K562 (cell line): ENCODE data around the gene POU2F3. TPM values are rescaled to one million over a fixed set of nuclear protein-coding genes. Genes with fewer than 3 reads are reported as not detected.

ENCODE experiments used
- ATAC-seq: fragments of 200-7000 bp; cut with Tn5 transposase; 3 replicates; pipeline ENCODE4 v1.9.1; 2020; ENCODE audit warnings: moderate library complexity
- BruUV-seq: library from RNA; stranded (reverse); fragments of 400-500 nt; replicated peaks from 2 replicates; lab custom pipeline; 2021; lab: Mats Ljungman, UMichigan
- CTCF ChIA-PET: fragments of 300-600 bp; formaldehyde crosslinking; extraction: SDS; loops from one replicate; lab custom pipeline; 2021; ENCODE audit warnings: low intra/inter-chr PET ratio; lab: Yijun Ruan, JAX
- POLR2A ChIA-PET: fragments of 300-600, 350-650 bp; sonication (Branson Sonifier 250); formaldehyde crosslinking; extraction: SDS; loops from one replicate; lab custom pipeline; 2021; ENCODE audit warnings: antibody characterized with exemption, inconsistent platforms; lab: Yijun Ruan, JAX
- DNase-seq, 4 experiments: peaks; one replicate each; pipeline versions ENCODE4 v3.0.0 to v3.0.0-alpha.2; 2011 to 2018; ENCODE audit warnings: low spot score in 3 of 4, mixed read lengths in 3 of 4; ENCODE audit errors: extremely low read depth in 1 of 4
- FAIRE-seq: peaks from 2 replicates; lab custom pipeline; 2011; peaks lifted over from hg19 to GRCh38; lab: Jason Lieb, UNC
- H2AFZ ChIP-seq: 2 replicates; pipeline ENCODE4 v1.6.0; 2011; ENCODE audit warnings: low read depth, low read length, control low read depth, inconsistent platforms
- H3K27ac ChIP-seq: fragments of 200-600 bp; 3 replicates; pipeline ENCODE4 v1.8.0; 2011; ENCODE audit warnings: low read depth, mild to moderate bottlenecking, control low read depth, inconsistent platforms, low read length, moderate library complexity, mixed read lengths; ENCODE audit errors: extremely low read depth
- H3K27me3 ChIP-seq, 2 experiments: fragments of 300-600 bp in 1 of 2; 2 replicates in 1 of 2; 3 replicates in 1 of 2; pipeline versions ENCODE4 v1.6.0 to v1.8.0; 2011; ENCODE audit warnings: inconsistent platforms in 2 of 2, low read length in 2 of 2, mild to moderate bottlenecking in 1 of 2, mixed read lengths in 1 of 2, moderate library complexity in 1 of 2; ENCODE audit not compliant: control insufficient read depth in 2 of 2, insufficient read depth in 2 of 2
- H3K36me3 ChIP-seq: fragments of 300-600 bp; 3 replicates; pipeline ENCODE4 v1.8.0; 2011; ENCODE audit warnings: mild to moderate bottlenecking, low read length, inconsistent platforms; ENCODE audit not compliant: control insufficient read depth, insufficient read depth
- H3K4me1 ChIP-seq, 2 experiments: fragments of 200-600 bp in 1 of 2; replicated peaks in 1 of 2; 2 replicates in 1 of 2; 3 replicates in 1 of 2; pipeline versions ENCODE4 v1.5.1 to v1.8.0; 2011; ENCODE audit warnings: inconsistent platforms in 2 of 2, low read length in 2 of 2, mild to moderate bottlenecking in 1 of 2, mixed read lengths in 1 of 2, moderate library complexity in 1 of 2; ENCODE audit not compliant: control insufficient read depth in 2 of 2, insufficient read depth in 2 of 2
- H3K4me2 ChIP-seq: 2 replicates; pipeline ENCODE4 v1.6.1; 2011; ENCODE audit warnings: low read length, control low read depth, inconsistent platforms, mixed read lengths; ENCODE audit not compliant: insufficient read depth
- H3K4me3 ChIP-seq: fragments of 200-600 bp; sonication (generic), shearing (Covaris generic); 2 replicates; pipeline ENCODE4 v1.5.1; 2016; ENCODE audit warnings: control low read depth, inconsistent platforms
- H3K79me2 ChIP-seq: fragments of 200-600 bp; 3 replicates; pipeline ENCODE4 v1.8.0; 2011; ENCODE audit warnings: low read length, inconsistent platforms; ENCODE audit not compliant: control insufficient read depth, insufficient read depth
- H3K9ac ChIP-seq, 2 experiments: 2 replicates each; pipeline versions ENCODE4 v1.6.0 to v1.6.1; 2011; ENCODE audit warnings: low read depth in 2 of 2, low read length in 2 of 2, control low read depth in 1 of 2, inconsistent platforms in 1 of 2, mild to moderate bottlenecking in 1 of 2, mixed read lengths in 1 of 2; ENCODE audit not compliant: insufficient read depth in 1 of 2
- H3K9me1 ChIP-seq: one replicate; pipeline ENCODE4 v1.6.0; 2011; ENCODE audit warnings: inconsistent platforms, mild to moderate bottlenecking, low read length, moderate library complexity; ENCODE audit not compliant: control insufficient read depth, insufficient read depth
- H3K9me3 ChIP-seq: replicated peaks from 2 replicates; pipeline ENCODE4 v1.5.1; 2011; ENCODE audit warnings: low read depth, low read length, inconsistent platforms; ENCODE audit not compliant: control insufficient read depth, insufficient read depth
- H4K20me1 ChIP-seq: replicated peaks from 2 replicates; pipeline ENCODE4 v1.6.1; 2011; ENCODE audit warnings: low read length, inconsistent platforms, mixed read lengths; ENCODE audit not compliant: control insufficient read depth, insufficient read depth
- ARID2 ChIP-seq: fragments of 450-650 bp; IDR thresholded peaks from 2 replicates; pipeline ENCODE4 v1.6.1; 2017; ENCODE audit warnings: antibody characterized with exemption, mild to moderate bottlenecking
- ARNT ChIP-seq, 2 experiments: fragments of 450-650 bp; IDR thresholded peaks; 2 replicates each; pipeline ENCODE4 v1.6.1; 2016; ENCODE audit warnings: mild to moderate bottlenecking in 1 of 2
- CHD1 ChIP-seq: fragments of 200-600 bp; sonication (generic); IDR thresholded peaks from one replicate; pipeline ENCODE4 v1.6.1; 2012; ENCODE audit warnings: mild to moderate bottlenecking, moderate library complexity, low read length, inconsistent platforms
- DACH1 ChIP-seq: fragments of 450-650 bp; IDR thresholded peaks from 2 replicates; pipeline ENCODE4 v1.6.1; 2018; ENCODE audit not compliant: partially characterized antibody
- EP400 ChIP-seq: fragments of 450-650 bp; IDR thresholded peaks from 2 replicates; pipeline ENCODE4 v1.6.1; 2017; ENCODE audit warnings: antibody characterized with exemption, mild to moderate bottlenecking, moderate library complexity
- FOXA1 ChIP-seq: fragments of 450-650 bp; IDR thresholded peaks from 2 replicates; pipeline ENCODE4 v1.6.1; 2016; ENCODE audit warnings: mild to moderate bottlenecking, borderline replicate concordance
- HDAC2 ChIP-seq: fragments of 450-650 bp; IDR thresholded peaks from 2 replicates; pipeline ENCODE4 v1.6.1; 2016; ENCODE audit warnings: mild to moderate bottlenecking
- HOXB6 ChIP-seq: fragments of 250-450 bp; sonication (Bioruptor Pico); IDR thresholded peaks from 2 replicates; pipeline ENCODE4 v1.5.1; 2022; ENCODE audit warnings: mild to moderate bottlenecking, borderline replicate concordance
- MAZ ChIP-seq, 2 experiments: fragments of 450-650 bp in 1 of 2; sonication (generic) in 1 of 2; formaldehyde crosslinking; IDR thresholded peaks in 1 of 2; conservative IDR thresholded peaks in 1 of 2; 2 replicates each; pipeline versions ENCODE4 v1.4.0 to v1.5.0; 2020; ENCODE audit warnings: mild to moderate bottlenecking in 1 of 2, missing genetic modification reagents in 1 of 2
- NEUROD1 ChIP-seq: fragments of 150-350 bp; IDR thresholded peaks from 2 replicates; pipeline ENCODE4 v1.6.1; 2014; ENCODE audit warnings: borderline replicate concordance, low read length, low read depth; ENCODE audit not compliant: partially characterized antibody
- PML ChIP-seq: IDR thresholded peaks from 2 replicates; pipeline ENCODE4 v1.6.1; 2012; ENCODE audit warnings: low read length, inconsistent platforms
- POLR2AphosphoS5 ChIP-seq: IDR thresholded peaks from 2 replicates; pipeline ENCODE4 v1.6.1; 2011; ENCODE audit warnings: mild to moderate bottlenecking, low read depth, low read length, moderate library complexity; ENCODE audit not compliant: control insufficient read depth, insufficient read depth
- SNIP1 ChIP-seq: fragments of 450-650 bp; IDR thresholded peaks from 2 replicates; pipeline ENCODE4 v1.7.1; 2017; ENCODE audit warnings: low read depth, mild to moderate bottlenecking
- YBX1 ChIP-seq: fragments of 450-650 bp; IDR thresholded peaks from 2 replicates; pipeline ENCODE4 v1.7.1; 2016; ENCODE audit warnings: mild to moderate bottlenecking
- ZBED1 ChIP-seq: IDR thresholded peaks from 2 replicates; pipeline ENCODE4 v1.6.1; 2014
- ZNF146 ChIP-seq: IDR thresholded peaks from one replicate; pipeline ENCODE4 v1.6.1; 2018; ENCODE audit warnings: missing compliant biosample characterization; ENCODE audit not compliant: unreplicated experiment
- WGBS: fragments of 100-300 bp; shearing (Covaris generic); methylation state at CpG from one replicate; pipeline ENCODE4 v1.1.6; 2016; ENCODE audit warnings: low coverage, mixed read lengths; ENCODE audit not compliant: insufficient coverage; ENCODE audit errors: missing lambda C conversion rate; 5-methylcytosine and 5-hydroxymethylcytosine counted together
- in situ Hi-C: fragments of 300-500 bp; cut with MboI; formaldehyde crosslinking; loops from 4 replicates; pipeline ENCODE4 v1.15.0; 2018; ENCODE audit warnings: inconsistent platforms, mixed read lengths
- intact Hi-C: fragments of 100-400 bp; cut with micrococcal nuclease; formaldehyde crosslinking; loops from 2 replicates; pipeline ENCODE4 v1.14.2; 2022
- polyA plus RNA-seq, 8 experiments: library from polyadenylated mRNA; depleted of rRNA in 4 of 8; stranded (reverse) in 5 of 8; unstranded in 3 of 8; fragments of >200 nt; fragmentation: Nextera tagmentation in 2 of 8; fragmentation: Illumina TruSeq in 1 of 8; extraction: Ambion mirVana in 2 of 8; extraction: Trizol in 1 of 8; gene quantifications; 2 replicates each; pipeline versions ENCODE4 v1.2.1 to v1.2.3, GENCODE V29; 2011 to 2014; ENCODE audit warnings: inconsistent platforms in 1 of 8, missing spikeins in 1 of 8
- total RNA-seq, 7 experiments: library from RNA; depleted of rRNA in 6 of 7; stranded (reverse); fragments of >200 nt in 6 of 7; fragmentation: Illumina TruSeq in 2 of 7; extraction: Trizol in 2 of 7; gene quantifications; 2 replicates each; pipeline versions ENCODE4 v1.2.1 to v1.2.3, GENCODE V29; 2011 to 2021; ENCODE audit warnings: low replicate concordance in 1 of 7
- TF ChIP-seq, protein P1 (sequence below), 3 experiments: IDR thresholded peaks in 2 of 3; conservative IDR thresholded peaks in 1 of 3; 2 replicates each; pipeline ENCODE4 v1.5.1; 2011 to 2012; ENCODE audit warnings: low read length in 3 of 3, mild to moderate bottlenecking in 3 of 3, control low read depth in 2 of 3, improper control_type of control experiment in 1 of 3, inconsistent platforms in 1 of 3, low read depth in 1 of 3, mixed read lengths in 1 of 3, moderate library complexity in 1 of 3; ENCODE audit not compliant: insufficient read depth in 2 of 3
- TF ChIP-seq, protein P2 (sequence below): IDR thresholded peaks from 2 replicates; pipeline ENCODE4 v1.6.1; 2011; ENCODE audit not compliant: insufficient read length; ENCODE audit errors: extremely low read depth

POU2F3 gene
- total and polyA plus RNA-seq, 9 of the 15 experiments (the other 6 are each of a cell fraction or from before 2014, with no cell fraction given), result not detected

DNA sequence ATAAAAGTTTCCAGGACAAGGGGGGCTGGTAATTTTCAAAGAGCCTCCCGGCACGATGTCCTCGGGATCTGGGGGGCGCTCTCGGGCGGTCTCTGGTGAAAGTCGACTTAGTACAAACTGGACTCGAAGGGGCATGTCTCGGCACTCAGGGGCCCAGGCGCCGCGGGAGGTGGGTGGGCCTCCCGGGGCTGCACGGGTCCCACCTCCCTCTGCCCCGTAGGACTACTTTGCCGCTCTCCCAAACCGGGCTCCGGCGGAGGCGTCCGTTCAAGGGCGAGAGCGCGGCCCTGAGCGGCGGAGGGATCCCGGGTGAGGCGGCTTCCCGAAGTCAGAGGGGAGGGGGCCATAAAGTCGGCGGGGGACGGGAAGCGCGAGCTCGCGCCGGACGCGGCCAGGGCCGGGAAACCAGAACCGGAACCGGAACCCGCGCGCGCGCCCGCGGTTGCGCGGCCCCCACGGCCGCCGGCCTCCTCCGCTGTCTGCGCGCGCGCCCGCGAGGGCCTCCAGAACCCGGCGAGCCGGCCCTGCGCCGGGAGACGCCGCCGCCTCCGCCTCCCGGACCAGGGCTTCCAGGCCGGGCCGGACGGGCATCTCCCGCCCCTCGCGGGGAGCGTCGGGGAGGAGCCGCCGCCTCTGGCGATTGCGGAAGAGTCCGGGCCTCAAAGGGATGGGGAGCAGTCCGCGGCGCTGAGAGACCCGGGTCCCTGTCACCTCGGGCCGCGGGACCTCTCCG is 96.1 kb downstream of the POU2F3 start, which contains the start of gene ARHGEF12 (continued):
- TF ChIP-seq NEUROD1 (peak; percentile 84), HDAC2 (peak; percentile 65; the same call in 1 of the 2 replicates), DACH1 (peak; percentile 20)
- TF ChIP-seq, protein P1, sequence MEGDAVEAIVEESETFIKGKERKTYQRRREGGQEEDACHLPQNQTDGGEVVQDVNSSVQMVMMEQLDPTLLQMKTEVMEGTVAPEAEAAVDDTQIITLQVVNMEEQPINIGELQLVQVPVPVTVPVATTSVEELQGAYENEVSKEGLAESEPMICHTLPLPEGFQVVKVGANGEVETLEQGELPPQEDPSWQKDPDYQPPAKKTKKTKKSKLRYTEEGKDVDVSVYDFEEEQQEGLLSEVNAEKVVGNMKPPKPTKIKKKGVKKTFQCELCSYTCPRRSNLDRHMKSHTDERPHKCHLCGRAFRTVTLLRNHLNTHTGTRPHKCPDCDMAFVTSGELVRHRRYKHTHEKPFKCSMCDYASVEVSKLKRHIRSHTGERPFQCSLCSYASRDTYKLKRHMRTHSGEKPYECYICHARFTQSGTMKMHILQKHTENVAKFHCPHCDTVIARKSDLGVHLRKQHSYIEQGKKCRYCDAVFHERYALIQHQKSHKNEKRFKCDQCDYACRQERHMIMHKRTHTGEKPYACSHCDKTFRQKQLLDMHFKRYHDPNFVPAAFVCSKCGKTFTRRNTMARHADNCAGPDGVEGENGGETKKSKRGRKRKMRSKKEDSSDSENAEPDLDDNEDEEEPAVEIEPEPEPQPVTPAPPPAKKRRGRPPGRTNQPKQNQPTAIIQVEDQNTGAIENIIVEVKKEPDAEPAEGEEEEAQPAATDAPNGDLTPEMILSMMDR (IDR thresholded peaks at IDR 0.05 in 2 of 3, conservative IDR thresholded peaks at IDR 0.05 in 1 of 3; ENCODE audit: insufficient read depth in 2 of 3, low read depth in 1 of 3, low read length in 3 of 3), result peak; percentile 43 to 76 (median 54)

DNA sequence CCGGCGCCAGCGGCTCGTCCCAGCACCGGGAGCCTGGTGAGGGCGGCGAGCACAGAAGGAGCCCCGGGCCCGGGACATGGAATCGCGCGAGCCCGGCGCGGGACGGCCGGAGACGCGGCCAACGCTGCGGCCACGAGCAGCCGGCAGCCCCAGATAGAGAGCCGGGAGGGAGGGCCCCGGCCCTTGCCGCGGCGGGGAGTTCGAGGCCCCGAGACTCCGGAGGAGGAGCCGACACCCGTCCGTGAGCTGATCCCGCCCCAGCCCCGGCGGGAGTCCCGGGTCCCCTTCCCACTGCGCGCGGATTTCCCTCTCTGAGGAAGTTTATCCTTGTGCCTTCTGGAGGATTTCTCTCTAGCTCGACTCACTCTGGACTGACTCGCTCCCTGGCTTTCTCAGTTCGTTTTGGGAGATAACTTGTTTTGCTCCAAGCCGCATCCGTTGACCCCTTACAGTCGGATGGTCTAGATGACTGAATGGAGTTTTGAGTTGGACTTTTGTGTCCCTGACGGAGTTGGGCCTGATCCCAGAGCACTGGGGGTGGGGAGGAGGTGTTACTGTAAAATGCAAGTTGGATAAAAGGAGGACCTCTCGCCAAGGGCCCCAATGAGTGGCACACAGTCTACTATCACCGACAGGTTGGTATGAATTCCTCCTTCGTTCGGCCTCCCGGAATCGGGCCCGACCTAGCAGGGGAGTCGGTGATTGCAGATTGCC is 96.9 kb downstream of the POU2F3 start:
- peak overlapping the region; percentile 85 to 95 for H3K9ac ChIP-seq
- peaks cover 11% of the 10 kb centered on the region; the same call in 1 of the 2 replicates for H4K20me1 ChIP-seq
- H3K4me2 ChIP-seq, result peak overlapping the region; percentile 98
- no TSS peak for BruUV-seq
- H3K9me3 ChIP-seq, result no peaks in the 10 kb centered on the region
- in situ Hi-C loops, result loop anchor here (5.0 kb wide), 1 partner anchor 166 kb away; no protein-coding TSS in a partner anchor
- WGBS, result 1% methylated on average over 25 of the region's 56 CpGs
- peak overlapping the region; percentile 61 for H2AFZ ChIP-seq
- no peaks in the 10 kb centered on the region for H3K9me1 ChIP-seq
- FAIRE-seq, result no peak
- no peaks in the 10 kb centered on the region for H3K27me3 ChIP-seq
- ChIA-PET POLR2A (interaction anchor here (0.5 to 1.6 kb wide), 5 partner anchors 13 to 109 kb away, joined by 3 to 5 read pairs (median 3); no protein-coding TSS in a partner anchor), CTCF (interaction anchor here (2.3 kb wide), 1 partner anchor 174 kb away, joined by 7 read pairs; the partner anchor contains the start of gene GRIK4)
- H3K27ac ChIP-seq, result peak overlapping the region; percentile 84
- peaks cover 13 to 26% of the 10 kb centered on the region in 2 experiments; a peak in 4 of 5 replicates for H3K4me1 ChIP-seq
- peaks cover 55% of the 10 kb centered on the region for H3K79me2 ChIP-seq
- no peaks in the 10 kb centered on the region for H3K36me3 ChIP-seq
- intact Hi-C loops, result loop anchor here (5.0 to 10.0 kb wide), 3 partner anchors 51 to 348 kb away; no protein-coding TSS in a partner anchor
- peak overlapping the region; percentile 72 for H3K4me3 ChIP-seq
- DNase-seq, result peak; percentile 63 to 70 (median 68)
- peak; percentile 50 for ATAC-seq
- TF ChIP-seq ZBED1, result peak; percentile 17; the same call in 1 of the 2 replicates
- no peak for TF ChIP-seq ARNT (IDR thresholded peaks at IDR 0.05)
- no peak for TF ChIP-seq ZNF146 (CRISPR knock-in tag)
- TF ChIP-seq, protein P2, sequence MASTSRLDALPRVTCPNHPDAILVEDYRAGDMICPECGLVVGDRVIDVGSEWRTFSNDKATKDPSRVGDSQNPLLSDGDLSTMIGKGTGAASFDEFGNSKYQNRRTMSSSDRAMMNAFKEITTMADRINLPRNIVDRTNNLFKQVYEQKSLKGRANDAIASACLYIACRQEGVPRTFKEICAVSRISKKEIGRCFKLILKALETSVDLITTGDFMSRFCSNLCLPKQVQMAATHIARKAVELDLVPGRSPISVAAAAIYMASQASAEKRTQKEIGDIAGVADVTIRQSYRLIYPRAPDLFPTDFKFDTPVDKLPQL, result no peak
- no peak for TF ChIP-seq ARID2
- TF ChIP-seq CHD1, result peak; percentile 60
- TF ChIP-seq EP400, result no peak
- no peak for TF ChIP-seq YBX1
- no peak for TF ChIP-seq FOXA1
- TF ChIP-seq POLR2AphosphoS5, result no peak
- peak in 1 of 2 experiments; percentile 28; a peak in 2 of 4 replicates for TF ChIP-seq MAZ (CRISPR knock-in tag; conservative IDR thresholded peaks at IDR 0.05 in 1 of 2, IDR thresholded peaks at IDR 0.05 in 1 of 2)
- TF ChIP-seq PML, result no peak
- TF ChIP-seq SNIP1, result no peak
- no peak for TF ChIP-seq HOXB6
